GM19463 (cell line): ENCODE data around the gene LIN9.
"Not testable (repeated sequence)": the region's sequence is repeated elsewhere in the genome, so short reads cannot be mapped to it uniquely, and the experiment has no call there.

Experiments
- ATAC-seq: cut with Tn5 transposase; IDR thresholded peaks from one replicate; pipeline ENCODE4 v1.9.1; 2021; ENCODE audit warnings: mild to moderate bottlenecking, moderate library complexity; ENCODE audit not compliant: unreplicated experiment

Gene LIN9

GRCh38 chr1:226276077-226276682, 32.8 kb downstream of the LIN9 start:
- no peak for ATAC-seq

- no peak for ATAC-seq
Observed at GRCh38 chr1:226274138-226274537, 34.8 kb downstream of the LIN9 start.

GRCh38 chr1:226272233-226272902, 36.6 kb downstream of the LIN9 start:
- not testable (repeated sequence) for ATAC-seq

GRCh38 chr1:226268421-226269124, 40.4 kb downstream of the LIN9 start:
- no peak for ATAC-seq

GRCh38 chr1:226261818-226262217, 47.1 kb downstream of the LIN9 start:
- no peak for ATAC-seq

GRCh38 chr1:226255380-226255779, 53.6 kb downstream of the LIN9 start:
- no peak for ATAC-seq

- ATAC-seq = no peak
Observed at GRCh38 chr1:226253933-226254332, 55.0 kb downstream of the LIN9 start.

GRCh38 chr1:226252841-226253240, 56.1 kb downstream of the LIN9 start:
- not testable (repeated sequence) for ATAC-seq

- ATAC-seq = no peak
Observed at GRCh38 chr1:226250511-226250910, 58.5 kb downstream of the LIN9 start.

GRCh38 chr1:226248796-226249195, 60.2 kb downstream of the LIN9 start:
- no peak for ATAC-seq

GRCh38 chr1:226248091-226248490, 60.9 kb downstream of the LIN9 start:
- ATAC-seq = no peak

- no peak for ATAC-seq
Observed at GRCh38 chr1:226239421-226239820, 69.5 kb downstream of the LIN9 start.

GRCh38 chr1:226236826-226237225, 72.1 kb downstream of the LIN9 start:
- ATAC-seq = no peak

- no peak for ATAC-seq
Observed at GRCh38 chr1:226233806-226234205, 75.2 kb downstream of the LIN9 start.

GRCh38 chr1:226233293-226233692, 75.7 kb downstream of the LIN9 start:
- peak; percentile 65 for ATAC-seq

GRCh38 chr1:226226601-226227000, 82.4 kb downstream of the LIN9 start:
- no peak for ATAC-seq

GRCh38 chr1:226223786-226224244, 85.1 kb downstream of the LIN9 start:
- peak; percentile 73 for ATAC-seq

- ATAC-seq = peak; percentile 41
Observed at GRCh38 chr1:226223157-226223785, 85.7 kb downstream of the LIN9 start, which contains the start of gene MIXL1. TSS of gene MIXL1 (plus strand) at chr1:226223664. CDS start at chr1:226223682, 18 bp downstream.

- no peak for ATAC-seq
Observed at GRCh38 chr1:226222686-226223085, 86.3 kb downstream of the LIN9 start.

GRCh38 chr1:226220473-226221189, 88.3 kb downstream of the LIN9 start:
- no peak for ATAC-seq

- ATAC-seq = no peak
Observed at GRCh38 chr1:226217273-226217672, 91.7 kb downstream of the LIN9 start.
